Heart left ventricle (tissue), 13 donors: ENCODE data around the gene IFITM5.

Experiments
- CTCF ChIP-seq, 12 donors: fragments of 200-600 bp; sonication (generic) in 4 of 12; IDR thresholded peaks; one replicate each; pipeline versions ENCODE4 v1.5.0 to v1.8.0; 2018 to 2022; ENCODE audit warnings: antibody characterized with exemption in 12 of 12, mild to moderate bottlenecking in 5 of 12
- POLR2A ChIP-seq, 2 donors: fragments of 450-650 bp; IDR thresholded peaks; one replicate each; pipeline ENCODE4 v1.6.1; 2017; ENCODE audit warnings: antibody characterized with exemption in 2 of 2, mild to moderate bottlenecking in 2 of 2, moderate library complexity in 2 of 2
- donor health status: ischemic (EF 13 %, LVEDD 7.1; RV severe dilation, severe dysfunction).
- donor health status: DM: no; HTN: yes; CAD: no.
- donor health status: DM: no; HTN: no; CAD: no.
- donor health status: ischemic (EF 25% LVEDD 6.9; RV normal size, moderate dysfunction).
- donor health status: ischemic (EF 25% LVEDD 5.7; RV mildly dilated, moderate dysfunction).
- donor health status: ischemic (EF 35%, LVEDD 5.7; RV mildly dilated, moderate dysfunction).
- donor health status: nonischemic (EF 11% LVEDD 7.7; RV severe dilation, severe dysfunction).
- donor health status: DM: yes; HTN: yes; CAD: no.
- donor health status: PGD.
- donor health status: ischemic (EF 29% LVEDD 5.4; RV normal size, mild dysfunction).
- donor health status: nonischemic (EF 23%, LVEDD 6.1; RV moderate dilation, normal function).

GRCh38 chr11:280706-281485 is 18.4 kb downstream of the IFITM5 start:
- TF ChIP-seq CTCF (IDR thresholded peaks at IDR 0.05) (no peak), POLR2A (IDR thresholded peaks at IDR 0.05) (no peak)
